Neural progenitor cell (in vitro differentiated cells): Measurements from ENCODE around the gene MED27. TPM values are rescaled to one million over a fixed set of nuclear protein-coding genes. Genes with fewer than 3 reads are reported as not detected.

Source experiments
- DNase-seq: peaks from one replicate; pipeline ENCODE4 v3.0.0-alpha.2; 2016; ENCODE audit warnings: low spot score
- H2AFZ ChIP-seq: fragments of 200-600 bp; sonication (generic); replicated peaks from 2 replicates; pipeline ENCODE4 v1.6.1; 2016; ENCODE audit warnings: antibody characterized with exemption
- H3F3A ChIP-seq: fragments of 200-600 bp; sonication (generic); 2 replicates; pipeline ENCODE4 v1.6.1; 2016; ENCODE audit warnings: antibody characterized with exemption, low read depth
- H3K27ac ChIP-seq: fragments of 200-600 bp; sonication (generic); 2 replicates; pipeline ENCODE4 v1.5.1; 2016; ENCODE audit warnings: mild to moderate bottlenecking
- H3K27me3 ChIP-seq: fragments of 200-600 bp; sonication (generic); 2 replicates; pipeline ENCODE4 v1.6.1; 2016; ENCODE audit warnings: mild to moderate bottlenecking, moderate library complexity
- H3K36me3 ChIP-seq: fragments of 200-600 bp; sonication (generic); 2 replicates; pipeline ENCODE4 v1.5.1; 2016
- H3K4me1 ChIP-seq: fragments of 200-600 bp; sonication (generic); 2 replicates; pipeline ENCODE4 v1.6.1; 2016; ENCODE audit warnings: mixed run types
- H3K4me2 ChIP-seq: fragments of 200-600 bp; sonication (generic); 2 replicates; pipeline ENCODE4 v1.6.1; 2016
- H3K4me3 ChIP-seq: fragments of 200-600 bp; sonication (generic); 2 replicates; pipeline ENCODE4 v1.5.1; 2016
- H3K79me2 ChIP-seq: fragments of 200-600 bp; sonication (generic); 2 replicates; pipeline ENCODE4 v1.6.1; 2016; ENCODE audit warnings: low read depth
- H3K9ac ChIP-seq: fragments of 200-600 bp; sonication (generic); 2 replicates; pipeline ENCODE4 v1.6.1; 2016
- H3K9me3 ChIP-seq: fragments of 200-600 bp; sonication (generic); 2 replicates; pipeline ENCODE4 v1.5.1; 2016; ENCODE audit warnings: low read depth
- H4K20me1 ChIP-seq: fragments of 200-600 bp; sonication (generic); 2 replicates; pipeline ENCODE4 v1.6.1; 2016; ENCODE audit warnings: low read depth
- H3K27ac Mint-ChIP-seq: 3 replicates; pipeline ENCODE4 v1.8.0; 2021; ENCODE audit warnings: mixed read lengths
- H3K27me3 Mint-ChIP-seq: 2 replicates; pipeline ENCODE4 v1.8.0; 2022; ENCODE audit warnings: low read depth, mild to moderate bottlenecking, inconsistent platforms, moderate library complexity, mixed read lengths; ENCODE audit not compliant: insufficient read depth
- H3K36me3 Mint-ChIP-seq: 3 replicates; pipeline ENCODE4 v1.8.0; 2021; ENCODE audit warnings: mixed read lengths
- H3K4me1 Mint-ChIP-seq: 3 replicates; pipeline ENCODE4 v1.8.0; 2021; ENCODE audit warnings: mixed read lengths
- H3K4me3 Mint-ChIP-seq: 3 replicates; pipeline ENCODE4 v1.8.0; 2021; ENCODE audit warnings: mild to moderate bottlenecking, moderate library complexity, mixed read lengths
- H3K9me3 Mint-ChIP-seq: 3 replicates; pipeline ENCODE4 v1.8.0; 2020; ENCODE audit warnings: mixed read lengths
- EZH2 ChIP-seq: fragments of 200-600 bp; sonication (generic); IDR thresholded peaks from 2 replicates; pipeline ENCODE4 v1.6.1; 2017; ENCODE audit warnings: antibody characterized with exemption, mild to moderate bottlenecking, moderate library complexity
- EZH2phosphoT487 ChIP-seq: fragments of 200-600 bp; sonication (generic); IDR thresholded peaks from 2 replicates; pipeline ENCODE4 v1.6.1; 2017; ENCODE audit warnings: antibody characterized with exemption
- total RNA-seq: library from RNA; depleted of rRNA; stranded (reverse); fragments of >200 nt; gene quantifications from 2 replicates; pipeline ENCODE4 v1.2.3, GENCODE V29; 2015; ENCODE audit warnings: low replicate concordance
- TF ChIP-seq, protein P1 (sequence below): fragments of 200-600 bp; sonication (generic); IDR thresholded peaks from 2 replicates; pipeline ENCODE4 v1.5.1; 2017; ENCODE audit warnings: antibody characterized with exemption, mild to moderate bottlenecking

Gene MED27
- total RNA-seq, 1 donor from 2014 or later = 15.1 TPM

GRCh38 chr9:131884222-131884621 lies 195.4 kb downstream of the MED27 start:
- no peaks in the 10 kb centered on the region for H3K36me3 Mint-ChIP-seq
- H3K27ac ChIP-seq = no peak overlapping the region
- no peaks in the 10 kb centered on the region for H3K9me3 ChIP-seq
- H3F3A ChIP-seq = no peaks in the 10 kb centered on the region
- H3K4me3 Mint-ChIP-seq = no peak overlapping the region
- H3K4me1 Mint-ChIP-seq = peaks cover 45% of the 10 kb centered on the region
- no peak overlapping the region for H3K27ac Mint-ChIP-seq
- no peak overlapping the region for H3K4me3 ChIP-seq
- no peaks in the 10 kb centered on the region for H3K27me3 ChIP-seq
- TF ChIP-seq EZH2 (no peak), EZH2phosphoT487 (no peak)
- TF ChIP-seq, protein P1, sequence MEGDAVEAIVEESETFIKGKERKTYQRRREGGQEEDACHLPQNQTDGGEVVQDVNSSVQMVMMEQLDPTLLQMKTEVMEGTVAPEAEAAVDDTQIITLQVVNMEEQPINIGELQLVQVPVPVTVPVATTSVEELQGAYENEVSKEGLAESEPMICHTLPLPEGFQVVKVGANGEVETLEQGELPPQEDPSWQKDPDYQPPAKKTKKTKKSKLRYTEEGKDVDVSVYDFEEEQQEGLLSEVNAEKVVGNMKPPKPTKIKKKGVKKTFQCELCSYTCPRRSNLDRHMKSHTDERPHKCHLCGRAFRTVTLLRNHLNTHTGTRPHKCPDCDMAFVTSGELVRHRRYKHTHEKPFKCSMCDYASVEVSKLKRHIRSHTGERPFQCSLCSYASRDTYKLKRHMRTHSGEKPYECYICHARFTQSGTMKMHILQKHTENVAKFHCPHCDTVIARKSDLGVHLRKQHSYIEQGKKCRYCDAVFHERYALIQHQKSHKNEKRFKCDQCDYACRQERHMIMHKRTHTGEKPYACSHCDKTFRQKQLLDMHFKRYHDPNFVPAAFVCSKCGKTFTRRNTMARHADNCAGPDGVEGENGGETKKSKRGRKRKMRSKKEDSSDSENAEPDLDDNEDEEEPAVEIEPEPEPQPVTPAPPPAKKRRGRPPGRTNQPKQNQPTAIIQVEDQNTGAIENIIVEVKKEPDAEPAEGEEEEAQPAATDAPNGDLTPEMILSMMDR = no peak
- DNase-seq = no peak
- H4K20me1 ChIP-seq = peaks cover 4% of the 10 kb centered on the region
- no peaks in the 10 kb centered on the region for H3K9me3 Mint-ChIP-seq
- peaks cover 1% of the 10 kb centered on the region for H3K27me3 Mint-ChIP-seq
- H3K79me2 ChIP-seq = no peaks in the 10 kb centered on the region
- peaks cover 14% of the 10 kb centered on the region for H3K4me1 ChIP-seq
- no peak overlapping the region for H2AFZ ChIP-seq
- H3K9ac ChIP-seq = no peak overlapping the region
- no peak overlapping the region for H3K4me2 ChIP-seq
- H3K36me3 ChIP-seq = no peaks in the 10 kb centered on the region

DNA sequence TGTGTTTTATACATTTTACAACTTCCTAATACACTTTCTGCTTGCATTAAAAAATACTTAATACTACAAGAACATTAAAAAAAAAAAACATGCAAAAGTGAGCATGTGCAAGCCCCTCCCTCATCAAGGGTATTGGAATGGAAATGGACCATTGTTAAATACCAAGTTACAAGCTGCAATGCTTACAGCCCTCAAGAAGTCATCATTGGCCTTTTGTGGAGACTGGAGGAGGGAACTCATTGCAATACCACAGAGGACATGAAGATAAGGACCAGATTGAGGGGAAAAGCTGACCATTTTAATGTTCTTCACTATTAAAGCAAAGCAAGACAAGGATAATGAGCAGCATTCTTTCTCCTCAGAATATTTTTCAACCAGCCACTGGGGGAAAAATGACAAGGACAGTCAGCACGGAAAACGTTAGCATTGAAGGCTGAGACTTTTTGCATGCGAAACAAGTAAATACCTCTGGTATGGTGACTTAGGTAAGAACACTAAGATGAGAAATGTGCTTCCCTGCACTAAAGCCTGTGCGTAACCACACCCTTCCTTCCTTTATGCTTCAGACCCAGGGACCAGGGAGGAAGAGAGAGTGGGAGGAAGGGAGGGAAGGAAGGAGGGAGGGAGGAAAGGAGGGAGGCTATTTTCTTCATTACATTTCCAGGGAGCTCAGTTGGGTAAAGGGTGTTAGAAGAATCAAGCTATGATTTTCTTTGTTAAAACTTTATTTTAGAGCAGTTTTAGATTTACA lies 198.7 kb downstream of the MED27 start:
- peaks cover 21% of the 10 kb centered on the region for H4K20me1 ChIP-seq
- H3K9ac ChIP-seq = no peak overlapping the region
- Mint-ChIP-seq H3K4me1 (peaks cover 21% of the 10 kb centered on the region), H3K4me3 (no peak overlapping the region), H3K27ac (no peak overlapping the region), H3K36me3 (peaks cover 2% of the 10 kb centered on the region), H3K27me3 (no peaks in the 10 kb centered on the region), H3K9me3 (no peaks in the 10 kb centered on the region)
- H2AFZ ChIP-seq = no peak overlapping the region
- peaks cover 8% of the 10 kb centered on the region for H3K4me1 ChIP-seq
- H3K27me3 ChIP-seq = no peaks in the 10 kb centered on the region
- no peak overlapping the region for H3K4me3 ChIP-seq
- no peaks in the 10 kb centered on the region for H3F3A ChIP-seq
- H3K9me3 ChIP-seq = no peaks in the 10 kb centered on the region
- H3K36me3 ChIP-seq = no peaks in the 10 kb centered on the region
- no peak overlapping the region for H3K27ac ChIP-seq
- H3K4me2 ChIP-seq = no peak overlapping the region
- TF ChIP-seq EZH2phosphoT487 (no peak), EZH2 (no peak)
- TF ChIP-seq, protein P1 = no peak
- H3K79me2 ChIP-seq = no peaks in the 10 kb centered on the region
- no peak for DNase-seq

GRCh38 chr9:131879911-131880290 lies 199.8 kb downstream of the MED27 start:
- Mint-ChIP-seq H3K27me3 (no peaks in the 10 kb centered on the region), H3K4me3 (no peak overlapping the region), H3K27ac (no peak overlapping the region), H3K9me3 (no peaks in the 10 kb centered on the region), H3K4me1 (peaks cover 24% of the 10 kb centered on the region), H3K36me3 (peaks cover 2% of the 10 kb centered on the region)
- H3K4me3 ChIP-seq = no peak overlapping the region
- H3K9me3 ChIP-seq = no peaks in the 10 kb centered on the region
- no peak overlapping the region for H3K9ac ChIP-seq
- peaks cover 33% of the 10 kb centered on the region for H4K20me1 ChIP-seq
- no peak overlapping the region for H2AFZ ChIP-seq
- H3K27me3 ChIP-seq = no peaks in the 10 kb centered on the region
- H3F3A ChIP-seq = no peaks in the 10 kb centered on the region
- TF ChIP-seq, protein P1 = no peak
- TF ChIP-seq EZH2phosphoT487 = no peak
- DNase-seq = no peak
- peaks cover 8% of the 10 kb centered on the region for H3K4me1 ChIP-seq
- H3K79me2 ChIP-seq = no peaks in the 10 kb centered on the region
- H3K36me3 ChIP-seq = no peaks in the 10 kb centered on the region
- no peak overlapping the region for H3K27ac ChIP-seq
- H3K4me2 ChIP-seq = no peak overlapping the region
